ENCODE results near the gene SLC9A8. TPM values are rescaled to one million over a fixed set of nuclear protein-coding genes. Genes with fewer than 3 reads are reported as not detected.

The SLC9A8 gene
- total and polyA plus RNA-seq, 2 of the 4 experiments (the other 2 are of a cell fraction) = 4.1 to 5.0 TPM

DNA sequence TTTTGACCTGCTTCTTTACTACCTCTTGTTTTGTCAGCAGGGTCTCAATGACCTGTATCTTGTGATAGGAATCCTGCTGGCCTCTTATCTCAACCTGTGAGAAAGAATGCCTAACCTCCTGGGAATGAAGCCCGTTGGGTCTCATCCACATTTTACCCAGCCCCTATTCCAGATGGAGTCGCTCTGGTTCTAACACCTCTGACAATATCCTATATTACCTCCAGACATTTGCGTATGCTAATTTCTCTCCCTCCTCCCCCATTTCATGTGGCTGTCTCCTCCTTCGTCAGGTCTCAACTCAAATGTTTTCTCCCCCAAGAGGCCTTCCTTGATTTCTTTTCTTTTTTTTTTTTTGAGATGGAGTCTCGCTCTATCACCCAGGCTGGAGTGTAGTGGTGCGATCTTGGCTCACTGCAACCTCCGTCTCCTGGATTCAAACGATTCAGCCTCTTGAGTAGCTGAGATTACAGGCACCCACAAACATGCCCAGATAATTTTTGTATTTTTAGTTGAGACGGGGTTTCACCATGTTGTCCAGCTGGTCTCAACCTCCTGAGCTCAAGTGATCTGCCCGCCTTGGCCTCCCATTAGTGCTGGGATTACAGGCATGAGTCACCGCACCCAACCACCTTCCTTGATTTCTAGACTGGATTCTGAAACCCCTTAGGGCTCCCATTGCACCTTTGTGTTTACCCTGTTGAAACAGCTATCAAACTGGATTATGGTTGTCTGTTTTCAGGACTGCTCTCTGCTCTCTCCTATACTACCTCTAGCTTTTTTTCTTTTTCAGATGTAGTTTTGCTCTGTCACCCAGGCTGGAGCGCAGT, 49.5 kb upstream of the SLC9A8 start:
- BruUV-seq (replicated peaks) = no TSS peak
- no peak for DNase-seq

More for the DNA sequence above, 49.5 kb upstream of the SLC9A8 start:
- intact Hi-C loops (cut with micrococcal nuclease) (no loop called here), in situ Hi-C loops (cut with MboI; ENCODE audit: low sequenced_read_pairs) (no loop called here), dilution Hi-C loops (cut with HindIII; ENCODE audit: low sequenced_read_pairs, unreplicated experiment) (no loop called here)
- POLR2A ChIA-PET (ENCODE audit: unreplicated experiment) = no interaction called here
- CTCF ChIA-PET = no interaction called here
- Histone ChIP-seq H4K5ac (ENCODE audit: low read depth, low read length) (no peak overlapping the region), H2BK20ac (ENCODE audit: low read depth, low read length) (no peak overlapping the region), H3K23ac (ENCODE audit: low read depth, low read length) (no peak overlapping the region), H3K4me2 (ENCODE audit: low read depth, low read length) (no peak overlapping the region), H3K4me1 (ENCODE audit: control insufficient read depth, insufficient read depth, low read length) (no peaks in the 10 kb centered on the region; the same call in 1 of the 2 replicates), H4K91ac (ENCODE audit: insufficient read depth, low read depth, low read length) (no peak overlapping the region), H2AFZ (replicated peaks; ENCODE audit: low read length, poor library complexity) (no peak overlapping the region), H3K9me1 (ENCODE audit: insufficient read depth, low read length) (0 out of 2 replicates have a peak, but pooled peaks cover 5% of the 10 kb centered on the region), H3K4ac (ENCODE audit: low read depth, low read length) (no peak overlapping the region), H4K8ac (ENCODE audit: low read depth in 2 of 2, low read length in 2 of 2) (no peak overlapping the region), H3K79me1 (ENCODE audit: low read depth in 1 of 2, low read length in 2 of 2) (no peaks in the 10 kb centered on the region), H2BK15ac (ENCODE audit: low read depth, low read length) (no peak overlapping the region), H3K14ac (replicated peaks; ENCODE audit: low read depth, low read length) (no peak overlapping the region), H3K9me3 (ENCODE audit: control insufficient read depth, insufficient read depth, low read length) (no peaks in the 10 kb centered on the region), H3K18ac (ENCODE audit: low read depth, low read length) (no peak overlapping the region), H4K20me1 (ENCODE audit: insufficient read depth, low read length) (no peaks in the 10 kb centered on the region), H3K27ac (ENCODE audit: insufficient read depth, low read length) (no peak overlapping the region), H2AK5ac (ENCODE audit: low read depth, low read length) (no peak overlapping the region), H3K4me3 (ENCODE audit: insufficient read depth, low read depth, low read length) (no peak overlapping the region), H2BK5ac (ENCODE audit: low read depth, low read length, poor library complexity, severe bottlenecking) (no peak overlapping the region), H3K27me3 (ENCODE audit: control insufficient read depth, insufficient read depth, low read length) (peaks cover 2% of the 10 kb centered on the region; the same call in 1 of the 2 replicates), H2AK9ac (replicated peaks; ENCODE audit: low read depth, low read length, poor library complexity) (no peak overlapping the region), H3K9ac (ENCODE audit: low read depth, low read length) (no peak overlapping the region), H2BK120ac (ENCODE audit: low read depth, low read length) (no peak overlapping the region), H3K36me3 (ENCODE audit: control insufficient read depth, insufficient read depth, low read length) (no peaks in the 10 kb centered on the region), H3K56ac (ENCODE audit: extremely low read depth, insufficient read depth, low read length) (no peak overlapping the region)
- 74% methylated on average over 3 of the region's 12 CpGs; no CpG with 5 or more reads in 1 of the 2 experiments for WGBS, 2 experiments (ENCODE audit: extremely low coverage in 2 of 2, insufficient read length in 1 of 2)
- no peak for ATAC-seq (ENCODE audit: low read depth)
- TF ChIP-seq CEBPB (IDR thresholded peaks at IDR 0.05; ENCODE audit: low read depth, low read length) = no peak
- TF ChIP-seq FOS (IDR thresholded peaks at IDR 0.05; ENCODE audit: low read depth, low read length) = no peak
- TF ChIP-seq NFE2L2 (IDR thresholded peaks at IDR 0.05; ENCODE audit: low read depth, low read length) = no peak
- no peak for TF ChIP-seq BHLHE40 (IDR thresholded peaks at IDR 0.05; ENCODE audit: low read depth, low read length)
- TF ChIP-seq, protein P1, sequence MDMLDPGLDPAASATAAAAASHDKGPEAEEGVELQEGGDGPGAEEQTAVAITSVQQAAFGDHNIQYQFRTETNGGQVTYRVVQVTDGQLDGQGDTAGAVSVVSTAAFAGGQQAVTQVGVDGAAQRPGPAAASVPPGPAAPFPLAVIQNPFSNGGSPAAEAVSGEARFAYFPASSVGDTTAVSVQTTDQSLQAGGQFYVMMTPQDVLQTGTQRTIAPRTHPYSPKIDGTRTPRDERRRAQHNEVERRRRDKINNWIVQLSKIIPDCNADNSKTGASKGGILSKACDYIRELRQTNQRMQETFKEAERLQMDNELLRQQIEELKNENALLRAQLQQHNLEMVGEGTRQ (IDR thresholded peaks at IDR 0.05; ENCODE audit: low read depth, low read length) = no peak
- no peak for TF ChIP-seq RCOR1 (IDR thresholded peaks at IDR 0.05; ENCODE audit: insufficient replicate concordance, low read length)
- no peak for TF ChIP-seq MAFK (IDR thresholded peaks at IDR 0.05; ENCODE audit: low read depth, low read length)
- no peak for TF ChIP-seq MXI1 (IDR thresholded peaks at IDR 0.05; ENCODE audit: borderline replicate concordance, low read depth, low read length)
- no peak for TF ChIP-seq RFX5 (IDR thresholded peaks at IDR 0.05; ENCODE audit: low read depth, low read length)
